Ascending aorta (tissue), 2 donors: ENCODE data around the gene IHH. TPM values are rescaled to one million over a fixed set of nuclear protein-coding genes. Genes with fewer than 3 reads are reported as not detected.

ENCODE experiments used
- DNase-seq, 2 donors: peaks; one replicate each; pipeline ENCODE4 v3.0.0-alpha.2; 2019; ENCODE audit warnings: low spot score in 2 of 2
- H3K27ac ChIP-seq, 2 donors: fragments of 200-600 bp; sonication (generic); one replicate each; pipeline ENCODE4 v1.5.1; 2016 to 2017; ENCODE audit warnings: mild to moderate bottlenecking in 1 of 2
- H3K27me3 ChIP-seq: fragments of 200-600 bp; sonication (generic); one replicate; pipeline ENCODE4 v1.5.1; 2017
- H3K36me3 ChIP-seq, 2 donors: fragments of 200-600 bp; sonication (generic); one replicate each; pipeline ENCODE4 v1.5.1; 2016
- H3K4me1 ChIP-seq, 2 donors: fragments of 200-600 bp; sonication (generic); one replicate each; pipeline ENCODE4 v1.5.1; 2016 to 2017; ENCODE audit warnings: mild to moderate bottlenecking in 1 of 2
- H3K4me3 ChIP-seq, 2 donors: fragments of 200-600 bp; sonication (generic); one replicate each; pipeline ENCODE4 v1.5.1; 2016 to 2017; ENCODE audit warnings: mild to moderate bottlenecking in 1 of 2
- H3K9me3 ChIP-seq, 2 donors: fragments of 200-600 bp; sonication (generic); one replicate each; pipeline ENCODE4 v1.5.1; 2016
- intact Hi-C: fragments of 100-400 bp; cut with DNase I; formaldehyde crosslinking; loops from one replicate; pipeline ENCODE4 v1.15.1; 2023
- total RNA-seq: library from RNA; depleted of rRNA; stranded (reverse); fragments of >200 nt; gene quantifications from one replicate; pipeline ENCODE4 v1.1.0, GENCODE V29; 2016
- TF ChIP-seq, protein P1 (sequence below), 3 experiments: fragments of 200-600 bp in 2 of 3; fragments of 450-650 bp in 1 of 3; sonication (generic) in 2 of 3; IDR thresholded peaks; one replicate each; pipeline ENCODE4 v1.5.1; 2016 to 2019; ENCODE audit warnings: antibody characterized with exemption in 3 of 3, mild to moderate bottlenecking in 1 of 3, moderate library complexity in 1 of 3

The IHH gene
- total RNA-seq, 1 donor from 2014 or later = not detected

DNA sequence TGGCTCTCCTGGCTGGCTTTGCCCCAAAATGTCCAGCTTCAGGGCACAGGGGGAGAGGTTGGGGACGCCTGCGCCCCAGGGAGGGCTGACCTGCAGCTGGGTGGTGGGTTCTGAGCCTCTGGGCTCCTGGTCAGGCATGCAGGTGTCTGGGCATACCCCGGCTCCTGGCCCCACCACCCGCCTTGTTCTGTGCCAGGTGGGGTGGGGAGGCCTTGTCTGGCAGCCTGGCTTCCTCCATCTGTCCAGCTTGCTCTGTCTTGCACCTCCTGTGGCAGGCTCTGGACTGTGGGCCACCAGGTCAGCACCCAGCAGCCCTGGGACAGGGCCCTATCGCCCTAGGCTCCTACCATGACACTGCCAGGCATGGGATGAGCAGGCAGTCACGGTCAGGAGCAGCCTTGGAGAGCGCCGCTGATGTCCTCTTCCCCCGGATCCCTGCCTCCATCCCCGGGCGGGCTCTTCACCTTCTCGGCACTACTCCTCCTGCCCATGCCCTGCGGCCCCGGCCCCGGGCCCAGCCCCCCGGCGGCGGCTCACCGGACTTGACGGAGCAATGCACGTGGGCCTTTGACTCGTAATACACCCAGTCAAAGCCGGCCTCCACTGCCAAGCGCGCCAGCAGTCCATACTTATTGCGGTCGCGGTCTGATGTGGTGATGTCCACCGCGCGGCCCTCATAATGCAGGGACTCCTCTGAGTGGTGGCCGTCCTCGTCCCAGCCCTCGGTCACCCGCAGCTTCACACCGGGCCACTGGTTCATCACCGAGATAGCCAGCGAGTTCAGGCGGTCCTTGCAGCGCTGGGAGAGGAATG is 3.6 kb downstream of the IHH start:
- Histone ChIP-seq H3K4me3 (no peak overlapping the region), H3K9me3 (no peaks in the 10 kb centered on the region), H3K36me3 (no peaks in the 10 kb centered on the region), H3K27ac (no peak overlapping the region), H3K27me3 (peaks cover 19% of the 10 kb centered on the region), H3K4me1 (peaks cover 29 to 31% of the 10 kb centered on the region in 2 donors)
- TF ChIP-seq, protein P1, sequence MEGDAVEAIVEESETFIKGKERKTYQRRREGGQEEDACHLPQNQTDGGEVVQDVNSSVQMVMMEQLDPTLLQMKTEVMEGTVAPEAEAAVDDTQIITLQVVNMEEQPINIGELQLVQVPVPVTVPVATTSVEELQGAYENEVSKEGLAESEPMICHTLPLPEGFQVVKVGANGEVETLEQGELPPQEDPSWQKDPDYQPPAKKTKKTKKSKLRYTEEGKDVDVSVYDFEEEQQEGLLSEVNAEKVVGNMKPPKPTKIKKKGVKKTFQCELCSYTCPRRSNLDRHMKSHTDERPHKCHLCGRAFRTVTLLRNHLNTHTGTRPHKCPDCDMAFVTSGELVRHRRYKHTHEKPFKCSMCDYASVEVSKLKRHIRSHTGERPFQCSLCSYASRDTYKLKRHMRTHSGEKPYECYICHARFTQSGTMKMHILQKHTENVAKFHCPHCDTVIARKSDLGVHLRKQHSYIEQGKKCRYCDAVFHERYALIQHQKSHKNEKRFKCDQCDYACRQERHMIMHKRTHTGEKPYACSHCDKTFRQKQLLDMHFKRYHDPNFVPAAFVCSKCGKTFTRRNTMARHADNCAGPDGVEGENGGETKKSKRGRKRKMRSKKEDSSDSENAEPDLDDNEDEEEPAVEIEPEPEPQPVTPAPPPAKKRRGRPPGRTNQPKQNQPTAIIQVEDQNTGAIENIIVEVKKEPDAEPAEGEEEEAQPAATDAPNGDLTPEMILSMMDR (IDR thresholded peaks at IDR 0.05) = no peak
- DNase-seq = no peak
- intact Hi-C loops = loop anchor here (5.0 kb wide), 1 partner anchor 240 kb away; no protein-coding TSS in a partner anchor

DNA sequence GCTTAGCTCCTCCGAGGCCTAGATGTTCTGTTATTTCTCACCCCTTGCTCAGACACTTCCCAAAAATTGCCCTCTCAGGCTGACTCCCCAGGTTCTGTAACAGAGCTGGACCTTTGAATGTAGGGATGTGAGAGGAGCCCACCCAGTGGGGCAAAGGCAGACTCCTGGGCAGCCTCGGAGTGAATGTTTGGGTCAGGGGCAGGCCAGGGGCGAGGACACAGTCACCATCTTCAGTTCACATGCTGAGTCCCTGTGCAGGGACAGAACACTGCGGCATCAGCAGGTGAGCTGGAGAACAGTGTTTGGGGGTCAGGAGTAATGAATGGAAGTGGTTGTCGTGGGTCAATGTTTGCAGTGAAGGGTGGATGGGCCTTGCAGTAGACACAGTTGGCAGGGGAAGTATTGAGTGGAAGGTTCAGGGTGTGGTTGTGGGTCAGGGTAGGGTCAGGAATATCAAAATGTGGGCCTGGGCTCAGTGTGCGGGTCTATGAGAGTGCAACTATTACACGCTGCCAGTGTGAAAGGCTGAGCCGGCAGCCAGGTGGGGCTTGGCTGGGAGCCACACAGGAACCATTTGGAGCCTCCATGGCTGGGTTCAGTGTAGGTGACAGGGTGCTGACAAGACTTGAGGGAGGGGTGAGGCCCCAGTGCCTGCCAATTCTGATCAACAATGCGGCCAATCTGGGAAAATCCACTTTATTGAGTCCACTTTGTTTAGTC is 4.4 kb downstream of the IHH start:
- H3K27ac ChIP-seq = no peak overlapping the region
- no peak for DNase-seq
- no peaks in the 10 kb centered on the region for H3K9me3 ChIP-seq
- intact Hi-C loops = loop anchor here (5.0 kb wide), 1 partner anchor 241 kb away; no protein-coding TSS in a partner anchor
- H3K36me3 ChIP-seq = no peaks in the 10 kb centered on the region
- TF ChIP-seq, protein P1 (IDR thresholded peaks at IDR 0.05) = no peak
- peaks cover 29 to 31% of the 10 kb centered on the region in 2 donors for H3K4me1 ChIP-seq
- peaks cover 19% of the 10 kb centered on the region for H3K27me3 ChIP-seq
- no peak overlapping the region for H3K4me3 ChIP-seq

DNA sequence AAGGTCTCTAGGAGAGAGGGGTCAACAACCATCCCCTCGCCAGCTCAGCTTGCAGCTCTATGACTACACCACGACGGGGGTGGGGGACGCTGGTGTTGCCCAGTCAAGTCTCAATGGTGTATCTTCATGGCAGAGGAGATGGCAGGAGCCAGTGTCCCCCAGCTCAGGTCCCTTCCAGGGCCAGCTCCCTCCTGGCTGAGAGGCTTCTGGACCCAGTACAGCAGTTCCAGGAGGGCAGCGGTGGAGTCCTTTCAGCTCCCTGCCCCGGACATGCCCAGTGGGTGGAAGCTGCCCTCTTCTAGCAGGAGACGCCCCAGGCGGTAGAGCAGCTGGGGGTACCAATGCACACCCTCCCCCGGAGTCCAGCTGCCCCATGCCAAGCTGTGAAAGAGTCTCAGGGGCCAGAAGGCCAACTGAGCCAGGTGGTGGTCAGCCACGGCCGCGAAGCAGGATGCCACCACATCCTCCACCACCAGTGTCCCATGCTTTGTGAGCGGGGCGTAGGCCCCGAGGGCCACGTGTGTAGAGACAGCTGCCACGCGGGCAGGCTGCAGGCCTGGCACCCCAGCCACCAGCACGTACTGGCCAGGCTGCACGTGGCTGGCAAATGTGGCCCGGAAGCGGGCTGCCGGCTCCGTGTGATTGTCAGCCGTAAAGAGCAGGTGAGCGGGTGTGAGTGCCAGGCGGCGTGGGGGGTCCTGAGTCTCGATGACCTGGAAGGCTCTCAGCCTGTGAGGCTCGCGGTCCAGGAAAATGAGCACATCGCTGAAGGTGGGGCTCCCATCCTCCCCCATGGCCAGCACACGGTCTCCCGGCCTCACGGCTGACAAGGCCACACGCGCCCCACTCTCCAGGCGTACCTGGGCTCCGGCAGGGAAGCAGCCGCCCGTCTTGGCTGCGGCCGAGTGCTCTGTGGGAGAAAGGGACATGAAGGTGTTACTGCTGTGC is 5.5 kb downstream of the IHH start:
- H3K27me3 ChIP-seq = peaks cover 11% of the 10 kb centered on the region
- DNase-seq = no peak
- H3K27ac ChIP-seq = no peak overlapping the region
- H3K4me1 ChIP-seq = peaks cover 22 to 23% of the 10 kb centered on the region in 2 donors
- TF ChIP-seq, protein P1 (IDR thresholded peaks at IDR 0.05) = no peak
- H3K36me3 ChIP-seq = no peaks in the 10 kb centered on the region
- H3K9me3 ChIP-seq = no peaks in the 10 kb centered on the region
- intact Hi-C loops = loop anchor here (5.0 kb wide), 1 partner anchor 242 kb away; no protein-coding TSS in a partner anchor
- no peak overlapping the region for H3K4me3 ChIP-seq

DNA sequence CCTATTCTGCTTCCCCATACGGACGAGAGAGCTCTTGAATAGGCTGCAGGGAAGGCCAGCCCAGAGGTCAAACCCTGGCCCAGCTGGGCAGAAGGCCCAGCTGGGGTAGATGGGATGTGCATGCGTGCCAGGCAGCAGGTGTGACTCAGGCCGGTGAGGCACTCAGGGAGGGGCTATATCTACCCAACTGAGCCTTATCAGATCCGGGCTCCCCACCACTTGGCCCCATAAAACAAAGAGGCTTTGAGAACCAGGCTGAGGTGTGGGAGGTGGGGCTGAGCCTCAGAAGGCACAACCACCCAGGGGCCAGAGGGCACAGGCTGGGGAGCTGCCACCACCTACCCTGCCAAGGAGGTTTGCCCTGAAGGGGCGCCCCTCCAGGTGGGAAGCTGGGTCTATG is 11.4 kb downstream of the IHH start:
- no peak overlapping the region for H3K4me3 ChIP-seq
- intact Hi-C loops = no loop called here
- no peaks in the 10 kb centered on the region for H3K36me3 ChIP-seq
- no peaks in the 10 kb centered on the region for H3K27me3 ChIP-seq
- no peak overlapping the region for H3K27ac ChIP-seq
- H3K9me3 ChIP-seq = no peaks in the 10 kb centered on the region
- TF ChIP-seq, protein P1 (IDR thresholded peaks at IDR 0.05) = no peak
- no peaks in the 10 kb centered on the region for H3K4me1 ChIP-seq
- no peak for DNase-seq

DNA sequence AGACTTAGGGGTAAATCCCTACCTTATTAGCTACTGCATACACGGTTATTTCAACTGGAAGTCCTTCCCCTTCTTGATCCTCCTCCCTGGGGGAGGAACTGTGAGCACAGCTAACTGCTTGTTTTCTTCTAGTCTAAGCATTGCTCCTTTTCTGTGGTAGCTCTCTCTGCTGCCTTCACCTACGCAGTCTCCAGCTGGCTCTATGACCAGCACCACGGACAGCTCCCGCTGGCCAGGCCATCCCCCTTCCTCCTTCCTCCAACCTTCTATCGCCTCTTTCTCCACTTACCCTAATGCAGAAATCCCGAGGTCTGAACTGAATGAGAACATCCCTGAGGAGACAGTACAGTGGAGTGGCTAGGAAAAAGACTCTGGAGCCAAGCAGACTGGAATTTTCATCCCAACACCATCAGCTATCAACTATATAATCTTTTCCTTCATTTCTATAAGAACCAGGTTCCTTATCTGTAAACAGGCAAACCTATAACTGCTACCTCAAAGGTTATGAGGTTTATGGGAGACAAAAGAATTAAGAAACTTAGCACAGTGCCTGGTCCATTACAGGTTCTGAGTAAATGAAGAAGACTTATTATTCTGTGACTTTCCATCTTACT is 14.7 kb downstream of the IHH start:
- TF ChIP-seq, protein P1 (IDR thresholded peaks at IDR 0.05) = no peak
- intact Hi-C loops = no loop called here
- Histone ChIP-seq H3K4me3 (no peak overlapping the region), H3K27ac (no peak overlapping the region), H3K4me1 (no peaks in the 10 kb centered on the region), H3K9me3 (no peaks in the 10 kb centered on the region), H3K27me3 (peaks cover 6% of the 10 kb centered on the region), H3K36me3 (no peaks in the 10 kb centered on the region)
- no peak for DNase-seq
